Endothelial cell of umbilical vein (primary cell): Measurements from ENCODE around the gene ALKBH2. TPM values are rescaled to one million over a fixed set of nuclear protein-coding genes. Genes with fewer than 3 reads are reported as not detected.
A peak's percentile ranks its signal among the peaks of the same experiment; 100 is the strongest.

Experiments used
- BruUV-seq: library from RNA; stranded (reverse); fragments of 400-500 nt; replicated peaks from 2 replicates; lab custom pipeline; 2021; lab: Mats Ljungman, UMichigan
- CTCF ChIA-PET: fragments of 300-600, 350-600 bp; sonication (Branson Sonifier 250); formaldehyde crosslinking; loops from one replicate; lab custom pipeline; 2021; ENCODE audit warnings: antibody characterized with exemption, inconsistent platforms; lab: Charles Lee
- POLR2A ChIA-PET: fragments of 300-600, 350-600 bp; sonication (Branson Sonifier 250); formaldehyde crosslinking; loops from one replicate; lab custom pipeline; 2021; ENCODE audit warnings: antibody characterized with exemption, inconsistent platforms; lab: Charles Lee
- DNase-seq: peaks from one replicate; pipeline ENCODE4 v3.0.0-alpha.2; 2011; ENCODE audit warnings: low read depth, low spot score
- FAIRE-seq: peaks from 2 replicates; lab custom pipeline; 2011; peaks lifted over from hg19 to GRCh38; lab: Jason Lieb, UNC
- H2AFZ ChIP-seq: 2 replicates; pipeline ENCODE4 v1.6.0; 2012; ENCODE audit warnings: low read depth, low read length, control low read depth, inconsistent platforms
- H3K27ac ChIP-seq: 2 replicates; pipeline ENCODE4 v1.5.1; 2011; ENCODE audit warnings: low read depth, mild to moderate bottlenecking, control low read depth, low read length, moderate library complexity; ENCODE audit not compliant: insufficient read depth
- H3K27me3 ChIP-seq, 2 experiments: 2 replicates each; pipeline versions ENCODE4 v1.6.0 to v1.6.1; 2011; ENCODE audit warnings: low read length in 2 of 2, mixed read lengths in 1 of 2; ENCODE audit not compliant: control insufficient read depth in 2 of 2, insufficient read depth in 2 of 2
- H3K36me3 ChIP-seq, 2 experiments: 2 replicates in 1 of 2; 3 replicates in 1 of 2; pipeline ENCODE4 v1.5.1; 2011; ENCODE audit warnings: low read length in 2 of 2, mild to moderate bottlenecking in 1 of 2, moderate library complexity in 1 of 2; ENCODE audit not compliant: control insufficient read depth in 2 of 2, insufficient read depth in 2 of 2; ENCODE audit errors: extremely low read depth in 1 of 2
- H3K4me1 ChIP-seq: 3 replicates; pipeline ENCODE4 v1.5.1; 2011; ENCODE audit warnings: mild to moderate bottlenecking, low read length; ENCODE audit not compliant: control insufficient read depth, insufficient read depth; ENCODE audit errors: extremely low read depth
- H3K4me2 ChIP-seq: 2 replicates; pipeline ENCODE4 v1.6.1; 2011; ENCODE audit warnings: low read length, control low read depth, mixed read lengths; ENCODE audit not compliant: insufficient read depth
- H3K4me3 ChIP-seq, 3 experiments: fragments of 200-600 bp in 1 of 3; sonication (generic), shearing (Covaris generic) in 1 of 3; replicated peaks in 1 of 3; 2 replicates each; pipeline ENCODE4 v1.5.1; 2011 to 2016; ENCODE audit warnings: control low read depth in 3 of 3, low read length in 3 of 3, mild to moderate bottlenecking in 2 of 3, inconsistent platforms in 1 of 3, low read depth in 1 of 3, moderate library complexity in 1 of 3; ENCODE audit not compliant: insufficient read depth in 1 of 3
- H3K79me2 ChIP-seq: 2 replicates; pipeline ENCODE4 v1.6.0; 2012; ENCODE audit warnings: low read length, inconsistent platforms; ENCODE audit not compliant: control insufficient read depth, insufficient read depth
- H3K9ac ChIP-seq: replicated peaks from 2 replicates; pipeline ENCODE3; 2011; ENCODE audit warnings: low read length, control low read depth; ENCODE audit not compliant: insufficient read depth; ENCODE audit errors: extremely low read depth
- H3K9me1 ChIP-seq: replicated peaks from 3 replicates; pipeline ENCODE4 v1.6.0; 2011; ENCODE audit warnings: mild to moderate bottlenecking, low read length; ENCODE audit not compliant: control insufficient read depth, insufficient read depth; ENCODE audit errors: extremely low read depth
- H3K9me3 ChIP-seq: replicated peaks from 2 replicates; pipeline ENCODE4 v1.5.1; 2012; ENCODE audit warnings: low read length, inconsistent platforms; ENCODE audit not compliant: control insufficient read depth, insufficient read depth
- H4K20me1 ChIP-seq: replicated peaks from 2 replicates; pipeline ENCODE3; 2011; ENCODE audit warnings: mild to moderate bottlenecking, low read length; ENCODE audit not compliant: control insufficient read depth, insufficient read depth; ENCODE audit errors: extremely low read depth
- CTCF ChIP-seq, 2 donors: IDR thresholded peaks; 1 replicate in 1 of 2; 2 replicates in 1 of 2; pipeline ENCODE4 v1.5.1; 2011; ENCODE audit warnings: low read length in 2 of 2, mild to moderate bottlenecking in 2 of 2, moderate library complexity in 2 of 2, control low read depth in 1 of 2, inconsistent platforms in 1 of 2, low read depth in 1 of 2; ENCODE audit not compliant: insufficient read depth in 1 of 2; ENCODE audit errors: extremely low read depth in 1 of 2
- EZH2 ChIP-seq: IDR thresholded peaks from 2 replicates; pipeline ENCODE4 v1.6.1; 2012; ENCODE audit warnings: borderline replicate concordance, low read depth, mild to moderate bottlenecking, moderate library complexity, low read length, inconsistent platforms; ENCODE audit not compliant: severe bottlenecking
- FOS ChIP-seq: IDR thresholded peaks from 2 replicates; pipeline ENCODE4 v1.6.1; 2011; ENCODE audit warnings: mild to moderate bottlenecking, low read length, moderate library complexity, borderline replicate concordance; ENCODE audit not compliant: insufficient read depth
- GATA2 ChIP-seq: IDR thresholded peaks from 2 replicates; pipeline ENCODE4 v1.7.0; 2011; ENCODE audit warnings: low read depth, mild to moderate bottlenecking, moderate library complexity, mixed read lengths, low read length; ENCODE audit not compliant: insufficient read length, insufficient read depth
- JUN ChIP-seq: IDR thresholded peaks from 2 replicates; pipeline ENCODE4 v1.6.1; 2011; ENCODE audit warnings: borderline replicate concordance, low read depth; ENCODE audit not compliant: insufficient read length, insufficient read depth
- MAX ChIP-seq: IDR thresholded peaks from 2 replicates; pipeline ENCODE4 v1.6.1; 2011; ENCODE audit not compliant: insufficient read depth, insufficient read length
- MYC ChIP-seq: IDR thresholded peaks from one replicate; pipeline ENCODE4 v1.6.1; 2011; ENCODE audit warnings: mild to moderate bottlenecking, low read depth, low read length
- POLR2A ChIP-seq: IDR thresholded peaks from 2 replicates; pipeline ENCODE4 v1.6.1; 2012; ENCODE audit warnings: low read depth, mild to moderate bottlenecking, control low read depth, low read length
- POLR2AphosphoS5 ChIP-seq: IDR thresholded peaks from 2 replicates; pipeline ENCODE4 v1.6.1; 2012; ENCODE audit warnings: low read depth, mild to moderate bottlenecking, control low read depth, low read length, moderate library complexity; ENCODE audit not compliant: insufficient read depth
- dilution Hi-C: fragments of 300-500 bp; cut with MboI; formaldehyde crosslinking; loops from one replicate; pipeline ENCODE4 v1.15.0; 2019; ENCODE audit warnings: low sequenced_read_pairs; ENCODE audit not compliant: extremely low pct_ligation_motif_present
- intact Hi-C: fragments of 100-400 bp; cut with micrococcal nuclease; formaldehyde crosslinking; loops from one replicate; pipeline ENCODE4 v1.10.0; 2022
- polyA plus RNA-seq, 4 experiments: library from polyadenylated mRNA; depleted of rRNA in 3 of 4; stranded (reverse) in 3 of 4; unstranded in 1 of 4; fragments of >200 nt; gene quantifications; 2 replicates each; pipeline versions ENCODE4 v1.2.1 to v1.2.3, GENCODE V29; 2011 to 2012; ENCODE audit warnings: missing spikeins in 1 of 4
- total RNA-seq: library from RNA; stranded (reverse); gene quantifications from 2 replicates; pipeline ENCODE4 v1.2.3, GENCODE V29; 2021

The ALKBH2 gene
- total and polyA plus RNA-seq, 2 donors (not counting 3 experiments of a cell fraction or from before 2014, with no cell fraction given) = 5.4 to 7.3 TPM

- ChIA-PET CTCF (interaction anchor here (1.2 to 1.7 kb wide), 2 partner anchors 58 kb away, joined by 3 to 6 read pairs; no protein-coding TSS in a partner anchor), POLR2A (interaction anchor here (0.6 kb wide), 1 partner anchor 362 kb away, joined by 4 read pairs; no protein-coding TSS in a partner anchor)
- dilution Hi-C loops (no loop called here), intact Hi-C loops (no loop called here)
- Histone ChIP-seq H3K4me3 (peak overlapping the region; percentile 72 to 93 (median 88)), H3K36me3 (peaks cover 0 to 4% of the 10 kb centered on the region in 2 experiments), H3K9ac (peak overlapping the region; percentile 83), H3K27ac (no peak overlapping the region), H3K9me3 (no peaks in the 10 kb centered on the region), H4K20me1 (no peaks in the 10 kb centered on the region), H3K27me3 (no peaks in the 10 kb centered on the region), H3K9me1 (no peaks in the 10 kb centered on the region), H3K79me2 (no peaks in the 10 kb centered on the region), H3K4me2 (peak overlapping the region; percentile 76), H2AFZ (peak overlapping the region; percentile 96), H3K4me1 (peaks cover 10% of the 10 kb centered on the region)
- TSS peak; percentile 35 for BruUV-seq
- TF ChIP-seq MYC = no peak
- TF ChIP-seq MAX = no peak
- TF ChIP-seq FOS = no peak
- no peak for TF ChIP-seq JUN
- TF ChIP-seq EZH2 = no peak
- no peak for TF ChIP-seq CTCF (IDR thresholded peaks at IDR 0.05; ENCODE audit: extremely low read depth in 1 of 2, insufficient read depth in 1 of 2, low read depth in 1 of 2, low read length in 2 of 2)
- TF ChIP-seq POLR2A = no peak
- no peak for TF ChIP-seq POLR2AphosphoS5
- TF ChIP-seq GATA2 = no peak
- FAIRE-seq (no peak), DNase-seq (no peak)
Observed at GRCh38 chr12:109053382-109054123, 39.7 kb downstream of the ALKBH2 start.
